Measurements from ENCODE around the gene SPDEF.

Gene SPDEF

GRCh38 chr6:34583861-34584604 is 27.9 kb upstream of the SPDEF start:
- Histone ChIP-seq H3K4ac (ENCODE audit: low read depth in 1 of 2, low read length in 2 of 2) (no peak overlapping the region), H3K4me1 (ENCODE audit: control insufficient read depth, insufficient read depth, low read depth, low read length) (peaks cover 8% of the 10 kb centered on the region), H2AFZ (ENCODE audit: low read depth, low read length) (no peak overlapping the region), H3K9me3 (ENCODE audit: control insufficient read depth, low read length) (no peaks in the 10 kb centered on the region), H2BK12ac (ENCODE audit: low read length in 2 of 2) (no peak overlapping the region), H4K8ac (ENCODE audit: low read length) (no peak overlapping the region), H3K9ac (ENCODE audit: low read length) (no peak overlapping the region), H3K14ac (ENCODE audit: low read length in 2 of 2) (no peak overlapping the region), H3K18ac (ENCODE audit: low read depth in 1 of 2, low read length in 2 of 2) (no peak overlapping the region), H3K79me1 (replicated peaks; ENCODE audit: low read length, poor library complexity, severe bottlenecking) (peaks cover 48% of the 10 kb centered on the region), H3K27me3 (ENCODE audit: control insufficient read depth in 1 of 2, insufficient read depth in 1 of 2, low read length in 2 of 2) (no peaks in the 10 kb centered on the region), H2BK5ac (ENCODE audit: low read depth, low read length, poor library complexity, severe bottlenecking) (no peak overlapping the region), H2BK15ac (ENCODE audit: low read depth, poor library complexity, severe bottlenecking) (no peak overlapping the region), H3K23ac (ENCODE audit: low read length in 2 of 2) (no peak overlapping the region), H3K4me2 (ENCODE audit: low read length, poor library complexity, severe bottlenecking) (no peak overlapping the region), H3K27ac (ENCODE audit: low read length, poor library complexity, severe bottlenecking) (no peak overlapping the region), H3K36me3 (ENCODE audit: control insufficient read depth in 1 of 2, insufficient read depth in 2 of 2, low read depth in 1 of 2, low read length in 2 of 2) (peaks cover 21 to 46% of the 10 kb centered on the region in 2 experiments), H2BK120ac (ENCODE audit: low read depth, low read length) (no peak overlapping the region), H3K4me3 (ENCODE audit: insufficient read depth in 1 of 2, low read depth in 1 of 2, low read length in 2 of 2) (no peak overlapping the region), H2AK5ac (ENCODE audit: low read length, severe bottlenecking) (no peak overlapping the region), H4K91ac (ENCODE audit: low read length) (no peak overlapping the region)
- DNase-seq: no peak
- 81% methylated on average over 5 of the region's 5 CpGs for WGBS

GRCh38 chr6:34583461-34583860 is 27.3 kb upstream of the SPDEF start:
- DNase-seq: no peak
- H3K27ac ChIP-seq (ENCODE audit: low read length, poor library complexity, severe bottlenecking): no peak overlapping the region
- 85% methylated on average over 6 of the region's 6 CpGs for WGBS

GRCh38 chr6:34581561-34581920 is 25.4 kb upstream of the SPDEF start:
- Histone ChIP-seq H2BK120ac (ENCODE audit: low read depth, low read length) (no peak overlapping the region), H3K27ac (ENCODE audit: low read length, poor library complexity, severe bottlenecking) (no peak overlapping the region), H2BK5ac (ENCODE audit: low read depth, low read length, poor library complexity, severe bottlenecking) (no peak overlapping the region), H3K4me3 (ENCODE audit: insufficient read depth in 1 of 2, low read depth in 1 of 2, low read length in 2 of 2) (no peak overlapping the region), H2AK5ac (ENCODE audit: low read length, severe bottlenecking) (no peak overlapping the region), H2BK12ac (ENCODE audit: low read length in 2 of 2) (no peak overlapping the region), H3K9ac (ENCODE audit: low read length) (no peak overlapping the region), H4K91ac (ENCODE audit: low read length) (no peak overlapping the region), H3K4ac (ENCODE audit: low read depth in 1 of 2, low read length in 2 of 2) (no peak overlapping the region), H3K4me2 (ENCODE audit: low read length, poor library complexity, severe bottlenecking) (no peak overlapping the region), H2BK15ac (ENCODE audit: low read depth, poor library complexity, severe bottlenecking) (no peak overlapping the region), H3K9me3 (ENCODE audit: control insufficient read depth, low read length) (no peaks in the 10 kb centered on the region), H3K4me1 (ENCODE audit: control insufficient read depth, insufficient read depth, low read depth, low read length) (peaks cover 2% of the 10 kb centered on the region), H3K27me3 (ENCODE audit: control insufficient read depth in 1 of 2, insufficient read depth in 1 of 2, low read length in 2 of 2) (no peaks in the 10 kb centered on the region), H3K23ac (ENCODE audit: low read length in 2 of 2) (no peak overlapping the region), H3K18ac (ENCODE audit: low read depth in 1 of 2, low read length in 2 of 2) (no peak overlapping the region), H4K8ac (ENCODE audit: low read length) (no peak overlapping the region), H2AFZ (ENCODE audit: low read depth, low read length) (no peak overlapping the region), H3K14ac (ENCODE audit: low read length in 2 of 2) (no peak overlapping the region), H3K36me3 (ENCODE audit: control insufficient read depth in 1 of 2, insufficient read depth in 2 of 2, low read depth in 1 of 2, low read length in 2 of 2) (peaks cover 2 to 29% of the 10 kb centered on the region in 2 experiments), H3K79me1 (replicated peaks; ENCODE audit: low read length, poor library complexity, severe bottlenecking) (peaks cover 24% of the 10 kb centered on the region)
- DNase-seq: no peak
- WGBS: 100% methylated on average over 3 of the region's 4 CpGs

More at GRCh38 chr6:34583461-34583860, 27.3 kb upstream of the SPDEF start:
- Histone ChIP-seq H2BK15ac (ENCODE audit: low read depth, poor library complexity, severe bottlenecking) (no peak overlapping the region), H3K23ac (ENCODE audit: low read length in 2 of 2) (no peak overlapping the region), H2BK5ac (ENCODE audit: low read depth, low read length, poor library complexity, severe bottlenecking) (no peak overlapping the region), H3K27me3 (ENCODE audit: control insufficient read depth in 1 of 2, insufficient read depth in 1 of 2, low read length in 2 of 2) (no peaks in the 10 kb centered on the region), H3K4me1 (ENCODE audit: control insufficient read depth, insufficient read depth, low read depth, low read length) (peaks cover 8% of the 10 kb centered on the region), H3K4me3 (ENCODE audit: insufficient read depth in 1 of 2, low read depth in 1 of 2, low read length in 2 of 2) (no peak overlapping the region), H3K4me2 (ENCODE audit: low read length, poor library complexity, severe bottlenecking) (no peak overlapping the region), H3K36me3 (ENCODE audit: control insufficient read depth in 1 of 2, insufficient read depth in 2 of 2, low read depth in 1 of 2, low read length in 2 of 2) (peaks cover 16 to 41% of the 10 kb centered on the region in 2 experiments), H3K9ac (ENCODE audit: low read length) (no peak overlapping the region), H4K8ac (ENCODE audit: low read length) (no peak overlapping the region), H3K79me1 (replicated peaks; ENCODE audit: low read length, poor library complexity, severe bottlenecking) (peaks cover 43% of the 10 kb centered on the region), H2AK5ac (ENCODE audit: low read length, severe bottlenecking) (no peak overlapping the region), H3K14ac (ENCODE audit: low read length in 2 of 2) (no peak overlapping the region), H3K18ac (ENCODE audit: low read depth in 1 of 2, low read length in 2 of 2) (no peak overlapping the region), H2BK12ac (ENCODE audit: low read length in 2 of 2) (no peak overlapping the region), H3K4ac (ENCODE audit: low read depth in 1 of 2, low read length in 2 of 2) (no peak overlapping the region), H4K91ac (ENCODE audit: low read length) (no peak overlapping the region), H2BK120ac (ENCODE audit: low read depth, low read length) (no peak overlapping the region), H2AFZ (ENCODE audit: low read depth, low read length) (no peak overlapping the region), H3K9me3 (ENCODE audit: control insufficient read depth, low read length) (no peaks in the 10 kb centered on the region)

GRCh38 chr6:34580707-34581560 is 24.8 kb upstream of the SPDEF start:
- no peaks in the 10 kb centered on the region for H3K27me3 ChIP-seq (ENCODE audit: control insufficient read depth in 1 of 2, insufficient read depth in 1 of 2, low read length in 2 of 2)
- DNase-seq: peak; percentile 41
- no peak overlapping the region for H3K18ac ChIP-seq (ENCODE audit: low read depth in 1 of 2, low read length in 2 of 2)
- no peak overlapping the region for H3K4me3 ChIP-seq (ENCODE audit: insufficient read depth in 1 of 2, low read depth in 1 of 2, low read length in 2 of 2)
- no peak overlapping the region for H3K4me2 ChIP-seq (ENCODE audit: low read length, poor library complexity, severe bottlenecking)
- H3K4me1 ChIP-seq (ENCODE audit: control insufficient read depth, insufficient read depth, low read depth, low read length): no peaks in the 10 kb centered on the region
- H2BK12ac ChIP-seq (ENCODE audit: low read length in 2 of 2): no peak overlapping the region
- H3K27ac ChIP-seq (ENCODE audit: low read length, poor library complexity, severe bottlenecking): no peak overlapping the region
- H4K91ac ChIP-seq (ENCODE audit: low read length): no peak overlapping the region
- no peak overlapping the region for H2AK5ac ChIP-seq (ENCODE audit: low read length, severe bottlenecking)
- H3K23ac ChIP-seq (ENCODE audit: low read length in 2 of 2): no peak overlapping the region
- H2BK5ac ChIP-seq (ENCODE audit: low read depth, low read length, poor library complexity, severe bottlenecking): no peak overlapping the region
- no peak overlapping the region for H3K14ac ChIP-seq (ENCODE audit: low read length in 2 of 2)
- H2BK15ac ChIP-seq (ENCODE audit: low read depth, poor library complexity, severe bottlenecking): no peak overlapping the region
- peaks cover 18% of the 10 kb centered on the region for H3K79me1 ChIP-seq (replicated peaks; ENCODE audit: low read length, poor library complexity, severe bottlenecking)
- H3K9ac ChIP-seq (ENCODE audit: low read length): no peak overlapping the region
- H4K8ac ChIP-seq (ENCODE audit: low read length): peak overlapping the region; percentile 43
- H2AFZ ChIP-seq (ENCODE audit: low read depth, low read length): no peak overlapping the region
- no peaks in the 10 kb centered on the region for H3K9me3 ChIP-seq (ENCODE audit: control insufficient read depth, low read length)
- H3K36me3 ChIP-seq (ENCODE audit: control insufficient read depth in 1 of 2, insufficient read depth in 2 of 2, low read depth in 1 of 2, low read length in 2 of 2): peaks cover 0 to 27% of the 10 kb centered on the region in 2 experiments
- WGBS: 95% methylated on average over 6 of the region's 6 CpGs
- no peak overlapping the region for H3K4ac ChIP-seq (ENCODE audit: low read depth in 1 of 2, low read length in 2 of 2)
- no peak overlapping the region for H2BK120ac ChIP-seq (ENCODE audit: low read depth, low read length)
